Breast epithelium (tissue), 3 donors: Measurements from ENCODE around the gene CAVIN3.

Source experiments
- CTCF ChIP-seq, 3 donors: fragments of 450-650 bp; IDR thresholded peaks; one replicate each; pipeline ENCODE4 v1.5.1; 2016 to 2017; ENCODE audit warnings: antibody characterized with exemption in 3 of 3, mild to moderate bottlenecking in 3 of 3, moderate library complexity in 3 of 3
- POLR2A ChIP-seq: fragments of 450-650 bp; IDR thresholded peaks from one replicate; pipeline ENCODE4 v1.6.1; 2016; ENCODE audit warnings: antibody characterized with exemption, mild to moderate bottlenecking, moderate library complexity

- no peak for TF ChIP-seq POLR2A
- no peak for TF ChIP-seq CTCF (IDR thresholded peaks at IDR 0.05)
Measured at GRCh38 chr11:6307876-6308275, 12.4 kb downstream of the CAVIN3 start.
